HL-60 (cell line): ENCODE data around the gene TRH.

Experiments used
- GABPA ChIP-seq: IDR thresholded peaks from 2 replicates; pipeline ENCODE4 v1.6.1; 2012; ENCODE audit warnings: low read depth
- POLR2AphosphoS5 ChIP-seq: IDR thresholded peaks from 2 replicates; pipeline ENCODE4 v1.6.1; 2012; ENCODE audit warnings: low read depth
- TF ChIP-seq, protein P1 (sequence below): IDR thresholded peaks from one replicate; pipeline ENCODE4 v1.5.1; 2011; ENCODE audit warnings: low read length, control low read depth, inconsistent platforms; ENCODE audit not compliant: insufficient read depth
- TF ChIP-seq, protein P2 (sequence below): IDR thresholded peaks from 2 replicates; pipeline ENCODE4 v1.6.1; 2012; ENCODE audit warnings: low read depth; ENCODE audit not compliant: insufficient replicate concordance

DNA sequence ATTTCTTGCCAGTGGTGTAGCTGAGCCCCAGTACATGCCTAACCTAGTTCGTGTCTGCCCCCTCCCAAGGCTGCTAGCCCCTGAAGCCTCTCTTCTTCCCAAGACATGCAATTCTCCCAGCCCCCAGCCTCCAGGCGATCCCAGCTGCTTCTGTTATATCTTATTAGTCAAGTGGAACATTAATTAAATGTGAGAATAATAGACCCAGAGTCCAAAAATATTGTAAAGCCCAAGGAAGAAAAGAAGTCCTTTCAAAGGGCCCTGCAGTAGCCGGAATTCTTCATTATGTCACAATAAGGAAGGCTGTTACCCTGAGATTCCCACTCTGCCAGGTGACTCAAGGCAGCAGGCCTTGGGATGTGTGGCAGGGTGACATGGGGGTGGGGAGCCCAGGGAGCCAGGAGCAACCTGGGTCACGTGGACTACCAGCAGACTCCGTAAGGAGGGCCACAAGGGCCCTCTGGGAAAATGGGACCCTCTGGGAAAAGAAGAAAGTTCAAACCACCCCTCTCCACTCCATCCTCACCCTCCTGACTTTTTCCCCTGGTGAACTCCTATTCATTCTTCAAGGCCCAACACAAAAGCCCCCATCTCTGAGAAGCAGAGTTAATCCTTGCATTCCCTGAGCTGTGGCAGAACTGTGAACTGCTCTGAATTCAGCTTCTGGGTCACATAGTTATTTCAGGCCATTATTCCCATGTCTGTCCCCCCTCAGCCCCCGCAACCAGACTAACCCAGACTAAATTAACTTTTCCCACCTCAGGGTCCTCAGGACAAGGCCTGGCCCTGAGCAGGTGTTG is 21.8 kb upstream of the TRH start:
- TF ChIP-seq, protein P1, sequence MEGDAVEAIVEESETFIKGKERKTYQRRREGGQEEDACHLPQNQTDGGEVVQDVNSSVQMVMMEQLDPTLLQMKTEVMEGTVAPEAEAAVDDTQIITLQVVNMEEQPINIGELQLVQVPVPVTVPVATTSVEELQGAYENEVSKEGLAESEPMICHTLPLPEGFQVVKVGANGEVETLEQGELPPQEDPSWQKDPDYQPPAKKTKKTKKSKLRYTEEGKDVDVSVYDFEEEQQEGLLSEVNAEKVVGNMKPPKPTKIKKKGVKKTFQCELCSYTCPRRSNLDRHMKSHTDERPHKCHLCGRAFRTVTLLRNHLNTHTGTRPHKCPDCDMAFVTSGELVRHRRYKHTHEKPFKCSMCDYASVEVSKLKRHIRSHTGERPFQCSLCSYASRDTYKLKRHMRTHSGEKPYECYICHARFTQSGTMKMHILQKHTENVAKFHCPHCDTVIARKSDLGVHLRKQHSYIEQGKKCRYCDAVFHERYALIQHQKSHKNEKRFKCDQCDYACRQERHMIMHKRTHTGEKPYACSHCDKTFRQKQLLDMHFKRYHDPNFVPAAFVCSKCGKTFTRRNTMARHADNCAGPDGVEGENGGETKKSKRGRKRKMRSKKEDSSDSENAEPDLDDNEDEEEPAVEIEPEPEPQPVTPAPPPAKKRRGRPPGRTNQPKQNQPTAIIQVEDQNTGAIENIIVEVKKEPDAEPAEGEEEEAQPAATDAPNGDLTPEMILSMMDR = no peak
- TF ChIP-seq GABPA (no peak), POLR2AphosphoS5 (no peak)
- TF ChIP-seq, protein P2, sequence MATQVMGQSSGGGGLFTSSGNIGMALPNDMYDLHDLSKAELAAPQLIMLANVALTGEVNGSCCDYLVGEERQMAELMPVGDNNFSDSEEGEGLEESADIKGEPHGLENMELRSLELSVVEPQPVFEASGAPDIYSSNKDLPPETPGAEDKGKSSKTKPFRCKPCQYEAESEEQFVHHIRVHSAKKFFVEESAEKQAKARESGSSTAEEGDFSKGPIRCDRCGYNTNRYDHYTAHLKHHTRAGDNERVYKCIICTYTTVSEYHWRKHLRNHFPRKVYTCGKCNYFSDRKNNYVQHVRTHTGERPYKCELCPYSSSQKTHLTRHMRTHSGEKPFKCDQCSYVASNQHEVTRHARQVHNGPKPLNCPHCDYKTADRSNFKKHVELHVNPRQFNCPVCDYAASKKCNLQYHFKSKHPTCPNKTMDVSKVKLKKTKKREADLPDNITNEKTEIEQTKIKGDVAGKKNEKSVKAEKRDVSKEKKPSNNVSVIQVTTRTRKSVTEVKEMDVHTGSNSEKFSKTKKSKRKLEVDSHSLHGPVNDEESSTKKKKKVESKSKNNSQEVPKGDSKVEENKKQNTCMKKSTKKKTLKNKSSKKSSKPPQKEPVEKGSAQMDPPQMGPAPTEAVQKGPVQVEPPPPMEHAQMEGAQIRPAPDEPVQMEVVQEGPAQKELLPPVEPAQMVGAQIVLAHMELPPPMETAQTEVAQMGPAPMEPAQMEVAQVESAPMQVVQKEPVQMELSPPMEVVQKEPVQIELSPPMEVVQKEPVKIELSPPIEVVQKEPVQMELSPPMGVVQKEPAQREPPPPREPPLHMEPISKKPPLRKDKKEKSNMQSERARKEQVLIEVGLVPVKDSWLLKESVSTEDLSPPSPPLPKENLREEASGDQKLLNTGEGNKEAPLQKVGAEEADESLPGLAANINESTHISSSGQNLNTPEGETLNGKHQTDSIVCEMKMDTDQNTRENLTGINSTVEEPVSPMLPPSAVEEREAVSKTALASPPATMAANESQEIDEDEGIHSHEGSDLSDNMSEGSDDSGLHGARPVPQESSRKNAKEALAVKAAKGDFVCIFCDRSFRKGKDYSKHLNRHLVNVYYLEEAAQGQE = no peak
